Osteoblast (primary cell): Measurements from ENCODE around the gene PCDHA1. TPM values are rescaled to one million over a fixed set of nuclear protein-coding genes. Genes with fewer than 3 reads are reported as not detected.
"Not testable (repeated sequence)": the region's sequence is repeated elsewhere in the genome, so short reads cannot be mapped to it uniquely, and the experiment has no call there.

Source experiments
- DNase-seq: peaks from one replicate; pipeline ENCODE4 v3.0.0; 2011; ENCODE audit warnings: low spot score, mixed read lengths; ENCODE audit not compliant: insufficient read length; ENCODE audit errors: missing footprints
- H2AFZ ChIP-seq: 2 replicates; pipeline ENCODE4 v1.6.0; 2011; ENCODE audit warnings: mild to moderate bottlenecking, low read length
- H3K27ac ChIP-seq: 2 replicates; pipeline ENCODE4 v1.5.1; 2011; ENCODE audit warnings: mild to moderate bottlenecking, low read depth, low read length, moderate library complexity
- H3K27me3 ChIP-seq: 2 replicates; pipeline ENCODE4 v1.6.0; 2012; ENCODE audit warnings: mild to moderate bottlenecking, control low read depth, inconsistent platforms, low read length, moderate library complexity; ENCODE audit not compliant: insufficient read depth
- H3K36me3 ChIP-seq: 2 replicates; pipeline ENCODE4 v1.5.1; 2011; ENCODE audit warnings: mild to moderate bottlenecking, low read length, control low read depth, moderate library complexity; ENCODE audit not compliant: insufficient read depth
- H3K4me1 ChIP-seq: 2 replicates; pipeline ENCODE4 v1.5.1; 2011; ENCODE audit warnings: mild to moderate bottlenecking, low read length, control low read depth, moderate library complexity; ENCODE audit not compliant: insufficient read depth
- H3K4me2 ChIP-seq: 2 replicates; pipeline ENCODE4 v1.6.0; 2011; ENCODE audit warnings: mild to moderate bottlenecking, low read length; ENCODE audit not compliant: insufficient read depth
- H3K4me3 ChIP-seq: fragments of 200-600 bp; sonication (generic); 3 replicates; pipeline ENCODE4 v1.5.1; 2012; ENCODE audit warnings: mild to moderate bottlenecking, low read length, inconsistent platforms; ENCODE audit not compliant: insufficient read depth
- H3K79me2 ChIP-seq: 2 replicates; pipeline ENCODE4 v1.6.0; 2012; ENCODE audit warnings: mild to moderate bottlenecking, low read length, control low read depth, inconsistent platforms; ENCODE audit not compliant: insufficient read depth
- H3K9me3 ChIP-seq: 2 replicates; pipeline ENCODE4 v1.5.1; 2011; ENCODE audit warnings: low read depth, low read length, control low read depth
- H4K20me1 ChIP-seq: 2 replicates; pipeline ENCODE4 v1.6.0; 2012; ENCODE audit warnings: mild to moderate bottlenecking, low read length, control low read depth; ENCODE audit not compliant: insufficient read depth
- CTCF ChIP-seq: IDR thresholded peaks from 2 replicates; pipeline ENCODE4 v1.5.1; 2011; ENCODE audit warnings: mild to moderate bottlenecking, low read depth, low read length, moderate library complexity; ENCODE audit errors: extremely low read depth
- total RNA-seq: library from RNA; depleted of rRNA; stranded (reverse); fragments of >200 nt; gene quantifications from 2 replicates; pipeline ENCODE4 v1.2.3, GENCODE V29; 2012

PCDHA1 gene
- total RNA-seq, 1 donor = not detected

DNA sequence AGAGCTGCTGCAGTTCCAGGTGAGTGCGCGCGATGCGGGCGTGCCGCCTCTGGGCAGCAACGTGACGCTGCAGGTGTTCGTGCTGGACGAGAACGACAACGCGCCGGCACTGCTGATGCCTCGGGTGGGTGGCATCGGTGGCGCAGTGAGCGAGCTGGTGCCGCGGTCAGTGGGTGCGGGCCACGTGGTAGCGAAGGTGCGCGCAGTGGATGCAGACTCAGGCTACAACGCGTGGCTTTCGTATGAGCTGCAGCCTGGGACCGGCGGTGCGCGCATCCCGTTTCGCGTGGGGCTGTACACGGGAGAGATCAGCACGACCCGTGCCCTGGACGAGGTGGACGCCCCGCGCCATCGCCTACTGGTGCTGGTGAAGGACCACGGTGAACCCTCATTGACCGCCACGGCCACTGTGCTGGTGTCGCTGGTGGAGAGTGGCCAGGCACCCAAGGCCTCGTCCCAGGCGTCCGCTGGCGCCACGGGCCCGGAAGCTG lies 16.9 kb downstream of the PCDHA1 start:
- H3K9me3 ChIP-seq = no peaks in the 10 kb centered on the region
- no peak for TF ChIP-seq CTCF
- no peaks in the 10 kb centered on the region for H3K36me3 ChIP-seq
- H3K4me2 ChIP-seq = no peak overlapping the region
- no peak overlapping the region for H3K4me3 ChIP-seq
- no peaks in the 10 kb centered on the region for H3K27me3 ChIP-seq
- no peak overlapping the region for H2AFZ ChIP-seq
- no peaks in the 10 kb centered on the region for H4K20me1 ChIP-seq
- no peak for DNase-seq
- H3K4me1 ChIP-seq = no peaks in the 10 kb centered on the region
- H3K79me2 ChIP-seq = no peaks in the 10 kb centered on the region
- H3K27ac ChIP-seq = no peak overlapping the region

GRCh38 chr5:140806834-140807775 lies 21.2 kb downstream of the PCDHA1 start, which contains the start of gene PCDHA4:
TSS of gene PCDHA4 (plus strand) at chr5:140807068.
- no peaks in the 10 kb centered on the region for H4K20me1 ChIP-seq
- H3K4me3 ChIP-seq = peak within 1 kb of the TSS; percentile 50
- no peaks in the 10 kb centered on the region for H3K4me1 ChIP-seq
- H3K4me2 ChIP-seq = peak within 1 kb of the TSS; percentile 61
- no peaks in the 10 kb centered on the region for H3K9me3 ChIP-seq
- no peak for DNase-seq
- no peaks in the 10 kb centered on the region for H3K36me3 ChIP-seq
- no peak within 1 kb of the TSS for H3K27ac ChIP-seq
- TF ChIP-seq CTCF = peak; percentile 40
- peak within 1 kb of the TSS; percentile 65 for H2AFZ ChIP-seq
- no peaks in the 10 kb centered on the region for H3K27me3 ChIP-seq
- H3K79me2 ChIP-seq = no peaks in the 10 kb centered on the region

GRCh38 chr5:140808241-140808888 lies 22.4 kb downstream of the PCDHA1 start:
- not testable (repeated sequence) for H2AFZ ChIP-seq, H3K4me3 ChIP-seq, H3K4me2 ChIP-seq, H3K79me2 ChIP-seq, H3K36me3 ChIP-seq, H3K4me1 ChIP-seq, DNase-seq, H3K27ac ChIP-seq, H3K9me3 ChIP-seq, H4K20me1 ChIP-seq, H3K27me3 ChIP-seq

GRCh38 chr5:140808889-140809291 lies 22.9 kb downstream of the PCDHA1 start:
- Histone ChIP-seq H3K79me2 (no peaks in the 10 kb centered on the region), H4K20me1 (no peaks in the 10 kb centered on the region), H3K27me3 (no peaks in the 10 kb centered on the region), H3K27ac (no peak overlapping the region), H3K4me1 (no peaks in the 10 kb centered on the region), H3K4me3 (no peak overlapping the region), H3K4me2 (no peak overlapping the region), H2AFZ (no peak overlapping the region), H3K36me3 (no peaks in the 10 kb centered on the region), H3K9me3 (no peaks in the 10 kb centered on the region)
- TF ChIP-seq CTCF = no peak
- no peak for DNase-seq
